Measurements from ENCODE around the gene ADORA3.

GRCh38 chr1:111511370-111511769 lies 7.9 kb upstream of the ADORA3 start:
- TF ChIP-seq CTCF (IDR thresholded peaks at IDR 0.05) (no peak), POLR2A (IDR thresholded peaks at IDR 0.05) (no peak)
